Myocyte (in vitro differentiated cells): ENCODE results near the gene UNC13D. TPM values are rescaled to one million over a fixed set of nuclear protein-coding genes. Genes with fewer than 3 reads are reported as not detected.
"Not testable (repeated sequence)": the region's sequence is repeated elsewhere in the genome, so short reads cannot be mapped to it uniquely, and the experiment has no call there.

Source experiments
- DNase-seq: peaks from one replicate; pipeline ENCODE4 v3.0.0-alpha.2; 2012; ENCODE audit warnings: low read depth
- polyA plus RNA-seq: library from polyadenylated mRNA; unstranded; fragments of >200 nt; gene quantifications from one replicate; pipeline ENCODE4 v1.2.1, GENCODE V29; 2012; ENCODE audit warnings: missing spikeins
- total RNA-seq: library from RNA; depleted of rRNA; stranded (reverse); fragments of >200 nt; gene quantifications from 2 replicates; pipeline ENCODE4 v1.2.3, GENCODE V29; 2014

The UNC13D gene
- total RNA-seq: 0.68 and 1.9 TPM in 2 replicates
- polyA plus RNA-seq: 1.2 TPM

DNA sequence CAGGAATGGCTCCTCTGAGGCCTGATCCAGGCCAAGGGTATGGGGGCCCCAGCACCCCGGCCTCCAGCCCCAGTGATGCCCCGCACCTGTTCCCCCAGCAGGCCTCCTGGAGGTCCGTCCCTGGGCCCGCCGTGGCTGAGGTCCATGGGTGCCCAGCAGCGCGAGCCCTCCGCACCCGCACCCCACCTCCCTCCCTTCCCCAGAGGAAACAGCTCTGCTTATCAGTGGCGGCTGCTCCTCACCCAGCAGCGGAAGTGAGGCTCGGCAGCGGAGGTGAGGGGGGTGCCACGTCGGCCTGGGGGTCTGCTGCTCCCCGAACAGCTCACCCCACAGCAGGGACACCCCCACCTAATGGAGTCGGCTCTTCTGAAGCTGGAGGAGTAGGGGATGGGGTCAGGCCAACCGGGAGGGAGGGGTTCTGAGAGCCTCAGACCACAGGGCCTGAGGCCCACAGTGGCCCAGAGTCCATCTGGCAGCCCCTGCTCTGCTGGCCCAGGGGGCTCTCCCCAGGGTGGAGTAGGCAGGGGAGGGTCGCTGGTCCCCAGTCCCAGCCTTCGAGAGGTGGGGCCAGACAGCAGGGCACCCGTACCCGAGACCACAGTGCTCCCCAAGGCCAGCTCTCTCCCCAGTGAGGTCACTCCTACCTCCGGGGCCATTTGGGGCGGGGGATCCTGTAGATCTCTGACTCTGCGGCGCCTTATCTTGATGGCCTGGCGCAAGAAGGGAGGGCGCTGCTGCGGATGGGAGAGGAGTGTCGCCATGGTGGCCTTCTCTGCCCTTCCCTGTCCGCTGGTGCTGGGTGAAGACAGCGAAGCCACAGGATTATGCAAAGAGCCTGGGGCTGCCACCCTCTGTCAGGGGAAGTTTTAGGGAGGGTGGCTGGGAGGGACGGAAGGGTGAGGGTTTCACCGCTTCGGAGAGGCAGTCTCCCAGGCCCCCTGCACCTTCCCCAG, at the start of gene UNC13D:
UNC13D (minus strand) TSS at position 828 of the 953 bp plus-strand sequence; CDS start at position 761, 67 bp downstream.
- no peak for DNase-seq

DNA sequence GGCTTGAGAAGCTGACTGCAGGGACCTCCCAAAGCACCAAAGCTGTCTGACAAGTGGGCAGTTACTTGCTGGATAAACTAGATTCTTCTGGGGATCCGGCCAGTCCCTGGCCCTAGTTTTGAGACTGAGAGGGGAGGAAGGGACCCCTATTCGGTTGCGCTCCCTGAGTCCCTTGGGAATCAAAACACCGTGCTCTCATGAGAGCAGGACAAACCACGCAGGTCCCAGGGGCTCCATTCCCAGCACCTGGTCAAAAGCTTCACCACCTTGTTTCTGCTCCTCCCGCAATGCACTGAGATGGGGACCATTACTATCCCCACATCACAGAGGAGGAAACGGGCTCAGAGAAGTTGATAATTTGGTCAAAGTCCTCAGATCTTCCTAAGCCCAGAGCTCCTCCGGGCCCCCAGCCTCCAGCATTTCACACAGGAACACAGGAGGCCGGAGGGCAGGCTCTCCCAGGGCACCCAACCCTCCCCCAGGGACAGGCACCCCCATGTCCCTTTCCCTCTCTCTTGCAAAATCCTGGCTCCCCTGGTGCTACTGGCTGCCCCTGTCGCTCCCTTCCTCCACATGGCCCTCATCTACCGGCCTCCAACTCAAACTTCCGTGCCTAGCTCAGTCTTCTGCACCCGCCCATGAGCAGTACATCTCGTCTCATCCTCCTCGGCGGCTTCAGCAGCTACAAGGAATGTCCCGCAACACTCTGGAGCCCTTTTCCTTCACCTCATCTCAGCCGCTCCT, 49.3 kb upstream of the UNC13D start:
- DNase-seq: no peak

DNA sequence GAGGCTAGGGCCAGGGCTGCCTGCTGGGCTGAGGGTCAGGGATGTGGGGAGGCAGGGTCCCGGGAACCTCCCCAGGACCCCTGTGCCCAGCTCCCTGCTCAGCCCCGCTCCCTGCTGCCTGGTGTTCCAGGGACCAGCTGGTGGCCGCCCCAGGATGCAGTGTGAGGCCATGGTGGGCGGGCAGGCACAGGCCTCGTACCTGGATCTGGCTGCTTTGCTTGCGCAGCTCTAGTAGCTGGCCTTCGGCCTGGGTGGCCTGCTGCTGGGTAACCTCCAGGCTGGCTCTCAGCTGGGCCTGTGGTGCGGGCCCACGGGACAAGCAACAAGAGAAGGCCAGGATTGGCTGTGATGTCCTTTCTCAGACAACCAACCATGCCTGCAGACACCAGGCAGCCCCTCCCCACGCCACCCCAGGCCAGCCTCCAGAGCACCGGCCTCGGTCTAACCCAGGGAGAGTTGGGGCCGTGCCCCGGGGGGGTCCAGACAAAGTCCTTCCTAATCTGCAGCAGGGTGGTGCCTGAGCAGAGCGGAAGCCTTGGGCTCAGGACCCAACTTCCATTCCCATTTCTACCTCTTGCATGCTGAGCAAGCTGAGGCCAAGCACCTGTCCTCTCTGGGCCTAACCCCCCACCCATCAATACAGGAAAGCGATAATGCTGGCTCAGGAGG, 48.5 kb upstream of the UNC13D start:
- DNase-seq: no peak

DNA sequence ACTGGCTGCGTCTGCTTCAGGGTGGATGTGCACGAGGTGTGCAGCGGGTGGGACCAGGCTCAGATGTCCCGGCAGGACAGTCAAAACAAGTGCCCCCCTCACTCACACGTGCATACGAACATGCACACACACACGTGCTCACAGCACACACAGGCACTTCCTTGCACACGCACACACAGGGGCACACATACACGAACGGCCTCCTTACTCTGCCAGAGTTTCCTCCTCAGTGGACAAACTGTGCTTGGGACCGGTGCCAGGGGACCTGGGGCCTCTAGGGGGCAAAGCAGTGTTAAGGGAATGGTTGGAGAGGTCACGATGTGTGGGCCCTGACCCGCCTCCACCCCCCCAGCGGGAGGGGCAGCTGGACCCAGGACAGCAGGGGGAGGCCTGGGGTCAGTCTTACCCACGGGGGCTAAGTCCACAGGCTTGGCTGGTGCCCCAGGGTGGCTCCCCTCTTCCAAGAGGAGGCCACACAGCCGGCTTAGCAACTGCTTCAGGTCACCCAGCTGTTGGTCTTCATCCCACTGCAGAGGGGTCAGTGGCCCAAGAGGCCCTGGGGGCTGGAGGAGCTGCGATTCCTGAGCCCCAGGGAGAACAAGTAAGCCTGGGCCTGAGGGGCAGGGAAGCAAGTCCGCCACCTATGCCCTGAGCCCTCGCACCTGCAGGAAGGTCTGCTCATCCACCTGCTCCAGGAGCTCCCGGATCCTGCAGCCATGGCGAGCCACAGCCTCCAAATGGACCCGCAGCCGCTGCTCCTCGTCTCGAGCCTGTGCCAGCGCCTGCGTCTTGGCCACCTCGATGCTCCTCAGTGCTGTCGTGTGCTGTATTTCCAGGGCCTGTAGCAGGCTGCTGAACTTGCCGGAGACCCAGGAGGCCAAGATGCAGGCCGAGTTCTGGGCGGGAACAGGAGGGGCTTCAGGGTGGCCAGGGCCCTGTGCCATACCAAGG, 47.7 kb upstream of the UNC13D start:
- DNase-seq: no peak

DNA sequence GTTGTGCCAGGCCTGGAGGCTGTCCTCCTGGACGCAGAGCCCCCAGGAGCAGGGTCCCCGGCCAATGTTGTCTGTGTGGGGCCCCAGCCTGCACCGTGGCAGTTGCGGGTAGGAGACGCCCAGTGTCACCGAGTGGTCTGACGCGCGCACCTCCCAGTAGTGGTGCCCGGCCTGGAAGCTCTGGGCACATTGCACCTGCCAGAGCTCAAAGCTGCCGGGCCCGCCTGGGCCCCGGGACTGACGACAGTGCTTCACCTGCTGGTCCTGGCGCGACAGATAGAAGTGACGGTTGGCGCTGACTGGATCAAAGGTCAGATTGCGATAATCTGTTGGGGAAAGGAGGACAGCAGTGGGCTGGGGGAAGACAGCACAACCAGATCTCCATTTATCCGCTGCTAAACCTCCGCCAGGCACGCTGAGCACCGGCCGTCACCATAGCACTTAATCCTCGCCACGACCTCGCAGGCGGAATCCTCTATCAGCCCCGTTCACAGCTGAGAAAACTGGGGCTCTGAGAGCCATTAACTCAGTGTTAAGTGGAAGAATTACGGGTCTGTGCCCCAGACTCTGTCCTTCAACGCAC, 46.9 kb upstream of the UNC13D start:
- DNase-seq: no peak

DNA sequence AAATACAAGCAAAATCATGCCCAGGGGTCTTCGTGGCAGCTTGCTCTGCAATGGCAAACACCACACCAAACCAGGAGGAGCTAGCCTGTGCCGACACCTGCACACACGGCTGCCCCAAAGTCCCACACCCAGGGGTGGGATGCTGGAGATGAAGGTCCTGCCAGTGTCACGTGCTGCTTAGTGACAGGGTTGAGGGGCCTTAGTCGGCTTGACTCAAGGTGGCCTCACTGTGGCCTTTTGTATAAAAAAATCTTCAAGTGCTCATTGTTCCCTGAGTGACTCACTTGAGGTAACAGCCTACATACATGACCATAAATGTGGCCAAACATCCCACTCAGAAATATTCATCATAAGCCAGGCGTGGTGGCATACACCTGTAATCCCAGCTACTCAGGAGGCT, 45.2 kb upstream of the UNC13D start:
- DNase-seq: no peak

DNA sequence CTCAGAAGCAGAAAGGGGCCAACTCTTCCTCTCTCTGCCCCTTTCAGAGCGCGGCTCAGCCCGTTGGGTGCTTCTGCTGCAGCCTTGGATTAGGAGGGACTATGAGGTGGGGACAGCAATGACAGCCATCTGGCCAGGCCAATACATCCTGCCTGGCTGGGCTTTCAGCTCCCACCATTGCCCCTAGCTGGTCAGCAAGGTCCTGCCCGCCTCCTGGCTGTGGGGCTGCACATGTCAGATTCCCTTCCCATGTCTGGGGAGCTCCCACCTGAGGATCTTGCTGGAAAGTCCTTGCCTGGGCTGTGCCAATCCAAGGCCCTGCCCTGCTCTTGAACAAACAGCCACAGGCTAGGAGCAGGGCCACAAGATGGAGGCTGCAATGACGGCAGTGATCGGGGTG, 44.3 kb upstream of the UNC13D start:
- no peak for DNase-seq

DNA sequence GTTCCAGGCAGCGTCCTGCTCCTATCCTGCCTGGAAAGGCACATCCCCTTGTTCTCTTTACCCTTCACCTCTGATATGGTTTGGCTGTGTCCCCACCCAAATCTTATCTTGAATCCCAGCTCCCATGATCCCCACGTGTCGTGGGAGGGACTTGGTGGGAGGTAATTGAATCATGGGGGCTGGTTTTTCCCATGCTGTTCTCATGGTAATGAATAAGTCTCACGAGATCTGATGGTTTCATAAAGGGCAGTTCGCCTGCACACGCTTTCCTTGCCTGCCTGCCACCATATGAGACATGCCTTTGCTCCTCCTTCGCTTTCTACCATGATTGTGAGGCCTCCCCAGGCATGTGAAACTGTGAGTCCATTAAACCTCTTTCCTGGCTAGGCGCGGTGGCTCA, 41.7 kb upstream of the UNC13D start:
- DNase-seq: not testable (repeated sequence)

DNA sequence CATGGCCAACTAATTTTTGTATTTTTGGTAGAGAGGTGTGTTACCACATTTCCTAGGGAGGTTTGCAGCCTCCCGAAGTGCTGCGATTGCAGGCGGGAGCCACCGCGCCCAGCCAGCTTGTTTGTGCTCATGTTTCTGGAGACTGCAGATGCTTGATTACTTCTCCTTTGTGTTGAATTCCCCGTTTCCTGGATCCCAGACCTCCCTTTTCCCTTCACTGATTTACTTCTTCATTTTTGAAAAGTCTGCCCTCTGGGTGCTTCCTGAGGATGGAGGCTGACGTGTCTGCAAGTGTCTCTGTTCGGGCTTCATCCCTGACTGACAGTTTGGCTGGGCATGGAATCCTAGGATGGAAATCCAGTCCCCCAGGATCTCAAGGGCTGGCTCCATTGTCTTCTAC, 41.2 kb upstream of the UNC13D start:
- no peak for DNase-seq

DNA sequence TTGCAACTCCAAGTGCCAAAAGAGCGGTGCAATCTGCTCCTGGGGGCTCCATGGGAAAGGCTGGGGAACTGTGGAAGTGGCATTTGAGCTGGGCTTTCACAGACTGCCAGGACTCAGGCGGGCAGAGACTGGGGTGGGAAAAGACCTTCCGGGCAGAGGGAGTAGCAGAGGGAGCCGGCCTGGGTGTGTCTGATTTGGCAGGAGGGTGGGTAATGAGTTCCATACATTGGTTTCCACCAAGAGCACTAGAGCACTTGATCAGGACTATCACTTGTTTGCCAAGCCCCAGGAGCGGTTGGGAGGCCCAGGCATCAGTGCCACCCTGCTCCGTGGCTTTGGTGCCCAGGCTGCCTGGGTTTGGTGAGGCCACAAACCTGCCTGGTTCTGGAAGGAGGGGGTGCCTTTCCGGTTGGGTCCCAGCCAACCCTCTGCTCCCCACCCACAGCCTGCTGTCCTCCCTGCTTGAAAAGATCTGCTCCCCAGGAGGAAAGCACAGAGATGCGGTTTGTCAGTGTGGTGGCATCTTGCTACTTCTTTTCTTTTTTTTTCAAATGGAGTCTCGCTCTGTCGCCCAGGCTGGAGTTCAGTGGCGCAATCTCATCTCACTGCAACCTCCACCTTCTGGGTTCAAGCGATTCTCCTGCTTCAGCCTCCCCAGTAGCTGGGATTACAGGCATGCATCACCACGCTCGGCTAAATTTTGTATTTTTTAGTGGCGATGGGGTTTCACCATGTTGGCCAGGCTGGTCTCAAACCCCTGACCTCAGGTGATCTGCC, 37.7 kb upstream of the UNC13D start:
- DNase-seq: no peak

DNA sequence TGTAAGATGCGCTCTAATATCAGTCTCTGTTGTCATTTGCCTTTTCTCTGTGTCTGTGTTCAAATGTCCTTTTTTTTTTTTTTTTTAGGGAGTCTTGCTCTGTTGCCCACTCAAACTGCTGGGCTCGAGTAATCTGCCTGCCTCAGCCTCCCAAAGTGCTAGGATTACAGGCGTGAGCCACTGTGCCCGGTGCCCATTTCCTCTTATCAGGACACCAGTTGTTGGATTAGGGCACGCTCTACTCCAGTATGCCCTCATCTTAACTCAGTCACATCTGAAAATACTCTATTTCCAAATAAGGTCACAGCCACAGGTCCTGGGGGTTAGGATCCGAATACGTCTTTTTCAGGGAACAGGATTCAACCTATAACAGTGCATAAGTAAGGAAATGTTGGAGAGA, 36.1 kb upstream of the UNC13D start:
- DNase-seq: no peak

DNA sequence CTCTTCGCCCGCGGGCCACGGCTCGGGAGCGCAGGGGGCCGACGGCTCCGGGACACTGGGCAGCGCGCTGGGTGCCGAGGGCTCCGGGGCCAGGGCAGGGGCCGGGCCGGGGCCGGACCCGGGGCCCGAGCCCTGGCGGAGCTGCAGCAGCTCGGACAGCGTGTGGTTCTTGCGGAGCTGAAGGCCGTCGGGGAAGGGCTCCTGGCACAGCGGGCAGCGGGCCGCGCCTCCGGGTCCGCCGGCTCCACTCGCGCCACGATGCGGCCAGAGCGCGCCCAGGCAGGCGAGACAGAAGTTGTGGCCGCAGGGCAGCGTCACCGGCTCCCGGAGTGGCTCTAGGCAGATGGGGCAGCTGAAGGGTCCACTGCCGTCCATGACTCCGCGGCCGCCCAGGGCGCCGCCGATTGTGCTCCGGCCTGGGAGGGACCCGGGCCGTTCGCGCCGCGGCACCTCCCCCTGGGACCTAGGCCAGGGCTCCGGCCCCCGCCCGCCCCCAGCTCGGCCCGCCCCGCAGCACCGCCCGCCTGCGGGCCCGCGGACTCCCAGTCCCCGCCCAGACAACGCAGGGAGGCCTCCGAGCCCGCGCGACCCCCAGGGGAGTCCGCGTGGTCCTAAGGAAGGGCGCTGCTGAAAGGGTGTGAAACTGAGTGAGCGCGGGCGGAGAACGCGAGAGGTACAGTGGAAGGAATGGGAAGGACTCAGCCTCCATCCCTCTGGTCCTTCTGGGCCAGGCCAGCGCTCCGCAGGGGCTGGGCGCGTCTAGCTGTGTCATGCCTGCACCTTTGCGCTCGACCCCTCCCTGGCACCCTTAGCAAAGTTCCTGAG, 34.2 kb upstream of the UNC13D start, which contains the start of gene TRIM47:
TRIM47 (minus strand) TSS at position 408 of the 825 bp plus-strand sequence; CDS start at position 375, 33 bp downstream.
- peak; percentile 47 for DNase-seq

DNA sequence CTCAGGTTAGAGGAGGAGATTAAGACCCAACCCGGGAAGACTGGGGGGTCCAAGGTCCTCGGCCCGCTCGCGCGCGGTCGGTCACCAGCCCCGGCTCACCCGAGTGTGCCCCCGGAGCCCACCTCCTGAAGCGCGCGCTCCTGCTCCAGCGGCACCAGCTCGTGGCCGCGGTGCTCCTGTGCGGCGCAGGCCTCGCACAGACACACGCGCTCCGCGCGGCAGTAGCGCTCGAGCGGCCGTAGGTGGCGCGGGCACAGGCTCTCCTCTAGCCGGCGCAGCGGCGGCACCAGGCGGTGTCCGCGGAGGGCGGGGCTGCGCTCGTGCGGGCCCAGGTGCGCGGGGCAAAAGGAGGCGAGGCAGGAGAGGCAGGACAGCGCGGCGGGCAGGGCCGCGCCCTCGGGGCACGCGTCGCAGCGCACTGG, 33.6 kb upstream of the UNC13D start:
- peak; percentile 59 for DNase-seq

DNA sequence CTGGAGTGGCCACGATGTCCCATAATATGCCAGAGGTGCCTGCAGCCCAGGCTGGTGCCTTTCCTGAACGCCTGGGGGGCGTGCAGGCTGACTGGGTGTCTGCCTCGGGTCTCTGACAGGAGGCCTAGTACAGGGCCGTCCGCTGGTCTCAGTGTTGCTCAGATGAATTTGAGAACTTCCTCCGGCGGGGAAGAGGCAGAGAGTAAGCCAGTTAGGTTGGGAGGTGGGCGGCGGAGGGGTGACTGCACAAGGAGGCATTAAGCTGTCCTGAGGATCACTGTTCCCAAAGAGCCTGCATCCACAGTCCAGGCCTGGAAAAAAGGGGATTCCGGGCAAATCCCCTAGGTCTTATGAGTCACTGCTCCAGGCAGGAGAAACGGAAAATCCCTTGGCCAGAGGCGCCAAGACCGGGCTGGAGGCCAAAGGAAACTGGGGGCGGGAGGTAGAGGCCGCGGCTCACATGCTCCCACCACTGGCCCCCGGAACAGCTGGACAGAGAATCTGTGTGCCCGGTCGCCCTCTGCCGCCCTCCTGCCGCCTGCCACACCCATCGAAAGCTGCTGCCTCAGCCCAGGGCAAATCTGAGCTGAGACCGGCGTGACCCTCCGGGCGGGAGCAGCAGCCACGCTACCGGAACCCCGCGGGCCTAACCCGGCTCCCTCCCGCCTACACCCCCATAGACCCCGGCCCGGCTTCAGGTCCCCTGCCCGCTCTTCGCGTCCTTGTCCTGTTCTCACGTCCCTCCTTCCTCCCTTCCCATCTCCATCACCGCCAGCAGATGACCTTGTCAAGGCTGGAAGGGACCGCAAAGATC, 32.9 kb upstream of the UNC13D start:
- peak; percentile 95 for DNase-seq

DNA sequence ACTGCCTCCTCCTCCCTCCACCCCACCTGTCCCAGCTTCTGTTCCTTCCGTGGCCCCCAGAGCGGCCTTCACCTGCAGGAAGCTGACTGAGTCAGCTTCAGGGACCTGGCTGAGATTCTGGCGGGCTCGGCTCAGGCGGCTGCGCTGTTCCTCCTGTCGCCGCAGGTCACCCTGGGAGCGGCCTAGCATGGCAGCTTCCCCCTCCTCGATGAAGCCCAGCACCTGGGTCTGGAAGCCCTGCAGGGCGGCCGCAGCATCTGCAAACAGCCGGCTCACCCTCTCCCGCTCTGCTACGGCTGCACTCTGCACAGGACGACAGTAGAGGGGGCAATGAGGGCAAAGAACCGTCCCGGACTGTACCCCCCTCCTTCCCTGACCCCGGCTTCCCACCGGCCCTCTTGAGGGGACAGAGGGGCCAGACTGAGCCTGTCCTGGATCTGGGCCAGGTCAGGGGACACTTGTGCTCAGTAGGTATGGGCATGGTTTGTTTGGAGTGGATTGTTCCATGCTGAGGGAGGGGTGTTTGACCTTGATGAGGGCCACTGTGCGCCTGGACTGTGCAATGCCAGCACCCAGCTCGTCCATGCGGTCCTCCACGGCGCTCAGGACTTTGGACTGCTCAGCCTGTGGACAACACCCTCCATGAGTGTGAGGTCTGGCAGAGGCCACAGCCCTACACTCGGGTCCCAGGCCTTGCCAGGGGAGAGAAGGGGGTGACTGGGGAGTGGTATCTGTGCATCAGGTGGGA, 32.2 kb upstream of the UNC13D start:
- no peak for DNase-seq

DNA sequence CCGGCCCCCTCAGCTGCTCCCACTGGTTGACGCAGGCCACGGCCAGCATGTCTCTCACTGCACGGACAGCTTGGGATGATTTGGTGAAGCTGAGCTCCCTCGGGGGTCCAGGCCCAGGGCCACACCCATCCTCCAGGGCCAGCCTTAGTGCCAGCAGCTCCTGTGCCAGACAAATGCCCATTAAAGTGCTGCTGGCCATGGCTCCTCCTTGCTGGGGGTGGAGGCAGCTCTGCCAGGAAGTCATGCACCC, 31.7 kb upstream of the UNC13D start:
- DNase-seq: no peak
